GM12874 (cell line): ENCODE data around the gene ADGRD1.

Source experiments
- CTCF ChIP-seq: IDR thresholded peaks from 2 replicates; pipeline ENCODE4 v1.5.1; 2011; ENCODE audit warnings: low read depth, mild to moderate bottlenecking, control low read depth, low read length, moderate library complexity; ENCODE audit not compliant: insufficient read depth

ADGRD1 gene

GRCh38 chr12:131015581-131016337 is 62.1 kb downstream of the ADGRD1 start:
- TF ChIP-seq CTCF, result no peak

- TF ChIP-seq CTCF, result no peak
Measured at GRCh38 chr12:131017477-131017991, 63.8 kb downstream of the ADGRD1 start.

GRCh38 chr12:131018019-131018620 is 64.4 kb downstream of the ADGRD1 start:
- TF ChIP-seq CTCF, result no peak

GRCh38 chr12:131018808-131019397 is 65.2 kb downstream of the ADGRD1 start:
- no peak for TF ChIP-seq CTCF

GRCh38 chr12:131020326-131021153 is 66.8 kb downstream of the ADGRD1 start:
- TF ChIP-seq CTCF, result no peak

GRCh38 chr12:131021154-131021541 is 67.4 kb downstream of the ADGRD1 start:
- TF ChIP-seq CTCF, result no peak

GRCh38 chr12:131024026-131024425 is 70.3 kb downstream of the ADGRD1 start:
- no peak for TF ChIP-seq CTCF
